GM18502 (cell line): ENCODE results near the gene RITA1.

Experiments used
- ATAC-seq: cut with Tn5 transposase; IDR thresholded peaks from one replicate; pipeline ENCODE4 v1.9.1; 2021; ENCODE audit warnings: mild to moderate bottlenecking; ENCODE audit not compliant: unreplicated experiment, poor library complexity

RITA1 gene

GRCh38 chr12:113224955-113225354, 39.4 kb downstream of the RITA1 start:
- ATAC-seq = no peak

- ATAC-seq = no peak
Observed at GRCh38 chr12:113226696-113227568, 41.4 kb downstream of the RITA1 start.

GRCh38 chr12:113227686-113228391, 42.3 kb downstream of the RITA1 start:
- no peak for ATAC-seq

GRCh38 chr12:113228394-113229028, 43.0 kb downstream of the RITA1 start:
- no peak for ATAC-seq

GRCh38 chr12:113230315-113231234, 45.1 kb downstream of the RITA1 start:
- ATAC-seq = peak; percentile 5

- ATAC-seq = no peak
Observed at GRCh38 chr12:113231235-113232088, 45.9 kb downstream of the RITA1 start.

GRCh38 chr12:113232089-113232839, 46.7 kb downstream of the RITA1 start:
- ATAC-seq = no peak

- ATAC-seq = peak; percentile 72
Observed at GRCh38 chr12:113232840-113233585, 47.5 kb downstream of the RITA1 start.

GRCh38 chr12:113233967-113234366, 48.4 kb downstream of the RITA1 start:
- no peak for ATAC-seq

GRCh38 chr12:113234483-113234882, 49.0 kb downstream of the RITA1 start:
- no peak for ATAC-seq

GRCh38 chr12:113235976-113236375, 50.5 kb downstream of the RITA1 start:
- no peak for ATAC-seq

- no peak for ATAC-seq
Observed at GRCh38 chr12:113236539-113237399, 51.2 kb downstream of the RITA1 start.

GRCh38 chr12:113237748-113238147, 52.2 kb downstream of the RITA1 start:
- no peak for ATAC-seq

GRCh38 chr12:113238309-113238708, 52.8 kb downstream of the RITA1 start:
- ATAC-seq = no peak

- no peak for ATAC-seq
Observed at GRCh38 chr12:113239288-113239771, 53.8 kb downstream of the RITA1 start.

- no peak for ATAC-seq
Observed at GRCh38 chr12:113239811-113240331, 54.4 kb downstream of the RITA1 start.
